22Rv1 (cell line): ENCODE data around the gene PTCD1.

Experiments used
- ZFX ChIP-seq: fragments of 450-650 bp; IDR thresholded peaks from 2 replicates; pipeline ENCODE4 v1.6.1; 2017; ENCODE audit warnings: antibody characterized with exemption, borderline replicate concordance
- TF ChIP-seq, protein P1 (sequence below): fragments of 450-650 bp; IDR thresholded peaks from 2 replicates; pipeline ENCODE4 v1.5.1; 2017; ENCODE audit warnings: mild to moderate bottlenecking

DNA sequence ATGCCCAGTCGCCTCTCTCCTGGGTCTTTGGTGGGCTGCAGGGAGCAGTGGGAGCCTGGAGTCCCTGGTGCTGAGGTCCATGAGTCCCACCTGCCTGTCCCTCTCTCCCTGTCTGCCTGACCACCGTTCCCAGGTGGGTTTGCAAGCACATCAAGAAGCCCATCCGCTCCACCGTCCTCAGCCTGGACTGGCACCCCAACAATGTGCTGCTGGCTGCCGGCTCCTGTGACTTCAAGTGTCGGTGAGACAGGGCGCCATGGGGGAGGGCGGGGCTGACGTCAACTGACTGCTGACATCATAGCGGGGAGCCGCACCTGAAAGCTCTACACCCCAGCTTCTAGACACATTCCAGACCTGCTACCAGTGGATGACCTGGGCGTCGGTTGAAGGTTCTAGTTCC, 48.8 kb downstream of the PTCD1 start:
- TF ChIP-seq, protein P1, sequence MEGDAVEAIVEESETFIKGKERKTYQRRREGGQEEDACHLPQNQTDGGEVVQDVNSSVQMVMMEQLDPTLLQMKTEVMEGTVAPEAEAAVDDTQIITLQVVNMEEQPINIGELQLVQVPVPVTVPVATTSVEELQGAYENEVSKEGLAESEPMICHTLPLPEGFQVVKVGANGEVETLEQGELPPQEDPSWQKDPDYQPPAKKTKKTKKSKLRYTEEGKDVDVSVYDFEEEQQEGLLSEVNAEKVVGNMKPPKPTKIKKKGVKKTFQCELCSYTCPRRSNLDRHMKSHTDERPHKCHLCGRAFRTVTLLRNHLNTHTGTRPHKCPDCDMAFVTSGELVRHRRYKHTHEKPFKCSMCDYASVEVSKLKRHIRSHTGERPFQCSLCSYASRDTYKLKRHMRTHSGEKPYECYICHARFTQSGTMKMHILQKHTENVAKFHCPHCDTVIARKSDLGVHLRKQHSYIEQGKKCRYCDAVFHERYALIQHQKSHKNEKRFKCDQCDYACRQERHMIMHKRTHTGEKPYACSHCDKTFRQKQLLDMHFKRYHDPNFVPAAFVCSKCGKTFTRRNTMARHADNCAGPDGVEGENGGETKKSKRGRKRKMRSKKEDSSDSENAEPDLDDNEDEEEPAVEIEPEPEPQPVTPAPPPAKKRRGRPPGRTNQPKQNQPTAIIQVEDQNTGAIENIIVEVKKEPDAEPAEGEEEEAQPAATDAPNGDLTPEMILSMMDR = no peak
- no peak for TF ChIP-seq ZFX
